GM23248 (cell line): ENCODE data around the gene GOLGA7B.
"Not testable (repeated sequence)": the region's sequence is repeated elsewhere in the genome, so short reads cannot be mapped to it uniquely, and the experiment has no call there.

Source experiments
- EZH2 ChIP-seq: fragments of 200-600 bp; sonication (generic); IDR thresholded peaks from 2 replicates; pipeline ENCODE4 v1.6.1; 2018; ENCODE audit warnings: antibody characterized with exemption, mild to moderate bottlenecking; ENCODE audit not compliant: insufficient read depth, poor library complexity, severe bottlenecking
- EZH2phosphoT487 ChIP-seq: fragments of 200-600 bp; sonication (generic); IDR thresholded peaks from 2 replicates; pipeline ENCODE4 v1.6.1; 2018; ENCODE audit warnings: antibody characterized with exemption, moderate library complexity, mild to moderate bottlenecking, low read depth; ENCODE audit not compliant: insufficient read depth

- TF ChIP-seq EZH2, EZH2phosphoT487: not testable (repeated sequence)
These were observed 8.5 kb upstream of the GOLGA7B start for GRCh38 chr10:97841166-97841565.
